HG03280 (cell line): Measurements from ENCODE around the gene GALE.
"Not testable (repeated sequence)": the region's sequence is repeated elsewhere in the genome, so short reads cannot be mapped to it uniquely, and the experiment has no call there.

Experiments used
- ATAC-seq: cut with Tn5 transposase; IDR thresholded peaks from one replicate; pipeline ENCODE4 v1.9.1; 2021; ENCODE audit warnings: mild to moderate bottlenecking, moderate library complexity; ENCODE audit not compliant: unreplicated experiment

GALE gene

GRCh38 chr1:23800400-23801337 lies at the start of gene GALE:
Gene GALE (minus strand): TSS chr1:23800754. CDS start chr1:23799007, 1,747 bp downstream.
- peak; percentile 84 for ATAC-seq

GRCh38 chr1:23848673-23849616 lies 48.4 kb upstream of the GALE start:
- ATAC-seq = no peak

GRCh38 chr1:23847482-23848095 lies 47.0 kb upstream of the GALE start:
- not testable (repeated sequence) for ATAC-seq

GRCh38 chr1:23845163-23845562 lies 44.6 kb upstream of the GALE start:
- no peak for ATAC-seq

- no peak for ATAC-seq
Observed at GRCh38 chr1:23843644-23844043, 43.1 kb upstream of the GALE start.

- ATAC-seq = peak; percentile 85
Observed at GRCh38 chr1:23838401-23838866, 37.9 kb upstream of the GALE start.

- ATAC-seq = no peak
Observed at GRCh38 chr1:23837908-23838307, 37.4 kb upstream of the GALE start.

GRCh38 chr1:23836037-23836436 lies 35.5 kb upstream of the GALE start:
- no peak for ATAC-seq

- ATAC-seq = not testable (repeated sequence)
Observed at GRCh38 chr1:23834156-23834555, 33.6 kb upstream of the GALE start.

- no peak for ATAC-seq
Observed at GRCh38 chr1:23827717-23828116, 27.2 kb upstream of the GALE start.

- ATAC-seq = not testable (repeated sequence)
Observed at GRCh38 chr1:23826590-23826989, 26.0 kb upstream of the GALE start.

GRCh38 chr1:23825762-23826522 lies 25.4 kb upstream of the GALE start:
- no peak for ATAC-seq

- ATAC-seq = peak; percentile 88
Observed at GRCh38 chr1:23825076-23825761, 24.7 kb upstream of the GALE start, which contains the start of gene HMGCL. Gene HMGCL (minus strand): TSS chr1:23825429. CDS start chr1:23825415, 14 bp downstream.

- ATAC-seq = no peak
Observed at GRCh38 chr1:23824711-23825075, 24.1 kb upstream of the GALE start.

GRCh38 chr1:23823767-23824166 lies 23.2 kb upstream of the GALE start:
- no peak for ATAC-seq

- no peak for ATAC-seq
Observed at GRCh38 chr1:23817633-23818032, 17.1 kb upstream of the GALE start.

GRCh38 chr1:23816906-23817305 lies 16.4 kb upstream of the GALE start:
- ATAC-seq = no peak

- ATAC-seq = no peak
Observed at GRCh38 chr1:23816361-23816760, 15.8 kb upstream of the GALE start.

GRCh38 chr1:23814016-23814415 lies 13.5 kb upstream of the GALE start:
- no peak for ATAC-seq
